GM19372 (cell line): ENCODE data around the gene ACTL10.

Source experiments
- ATAC-seq: cut with Tn5 transposase; IDR thresholded peaks from one replicate; pipeline ENCODE4 v1.9.1; 2021; ENCODE audit warnings: mild to moderate bottlenecking, low read depth, moderate library complexity; ENCODE audit not compliant: unreplicated experiment

ACTL10 gene

DNA sequence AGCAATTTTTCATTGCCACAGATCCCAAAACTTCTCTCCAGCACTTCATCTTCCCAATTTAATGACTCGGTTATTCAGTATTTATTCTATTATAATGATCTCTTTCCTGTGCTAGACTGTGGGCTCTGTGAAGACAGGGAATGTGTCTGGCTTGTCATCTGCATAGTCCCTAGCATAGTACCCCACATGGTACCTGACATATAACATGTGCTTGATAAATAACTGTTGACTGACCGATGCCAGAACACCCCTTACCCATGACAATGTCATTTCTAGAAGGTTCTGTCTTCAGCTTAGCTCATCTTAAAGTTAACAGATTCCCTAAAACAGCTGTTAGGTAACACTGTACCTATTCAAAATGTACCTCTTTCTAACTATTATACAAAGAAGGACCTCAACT, 49.8 kb downstream of the ACTL10 start:
- no peak for ATAC-seq
